Endothelial cell of umbilical vein (primary cell): Measurements from ENCODE around the gene ADAT3. TPM values are rescaled to one million over a fixed set of nuclear protein-coding genes. Genes with fewer than 3 reads are reported as not detected.

Experiments used
- BruUV-seq: library from RNA; stranded (reverse); fragments of 400-500 nt; replicated peaks from 2 replicates; lab custom pipeline; 2021; lab: Mats Ljungman, UMichigan
- CTCF ChIA-PET: fragments of 300-600, 350-600 bp; sonication (Branson Sonifier 250); formaldehyde crosslinking; loops from one replicate; lab custom pipeline; 2021; ENCODE audit warnings: antibody characterized with exemption, inconsistent platforms; lab: Charles Lee
- POLR2A ChIA-PET: fragments of 300-600, 350-600 bp; sonication (Branson Sonifier 250); formaldehyde crosslinking; loops from one replicate; lab custom pipeline; 2021; ENCODE audit warnings: antibody characterized with exemption, inconsistent platforms; lab: Charles Lee
- DNase-seq: peaks from one replicate; pipeline ENCODE4 v3.0.0-alpha.2; 2011; ENCODE audit warnings: low read depth, low spot score
- FAIRE-seq: peaks from 2 replicates; lab custom pipeline; 2011; peaks lifted over from hg19 to GRCh38; lab: Jason Lieb, UNC
- H2AFZ ChIP-seq: 2 replicates; pipeline ENCODE4 v1.6.0; 2012; ENCODE audit warnings: low read depth, low read length, control low read depth, inconsistent platforms
- H3K27ac ChIP-seq: 2 replicates; pipeline ENCODE4 v1.5.1; 2011; ENCODE audit warnings: low read depth, mild to moderate bottlenecking, control low read depth, low read length, moderate library complexity; ENCODE audit not compliant: insufficient read depth
- H3K27me3 ChIP-seq, 2 experiments: 2 replicates each; pipeline versions ENCODE4 v1.6.0 to v1.6.1; 2011; ENCODE audit warnings: low read length in 2 of 2, mixed read lengths in 1 of 2; ENCODE audit not compliant: control insufficient read depth in 2 of 2, insufficient read depth in 2 of 2
- H3K36me3 ChIP-seq, 2 experiments: 2 replicates in 1 of 2; 3 replicates in 1 of 2; pipeline ENCODE4 v1.5.1; 2011; ENCODE audit warnings: low read length in 2 of 2, mild to moderate bottlenecking in 1 of 2, moderate library complexity in 1 of 2; ENCODE audit not compliant: control insufficient read depth in 2 of 2, insufficient read depth in 2 of 2; ENCODE audit errors: extremely low read depth in 1 of 2
- H3K4me1 ChIP-seq: 3 replicates; pipeline ENCODE4 v1.5.1; 2011; ENCODE audit warnings: mild to moderate bottlenecking, low read length; ENCODE audit not compliant: control insufficient read depth, insufficient read depth; ENCODE audit errors: extremely low read depth
- H3K4me2 ChIP-seq: 2 replicates; pipeline ENCODE4 v1.6.1; 2011; ENCODE audit warnings: low read length, control low read depth, mixed read lengths; ENCODE audit not compliant: insufficient read depth
- H3K4me3 ChIP-seq, 3 experiments: fragments of 200-600 bp in 1 of 3; sonication (generic), shearing (Covaris generic) in 1 of 3; replicated peaks in 1 of 3; 2 replicates each; pipeline ENCODE4 v1.5.1; 2011 to 2016; ENCODE audit warnings: control low read depth in 3 of 3, low read length in 3 of 3, mild to moderate bottlenecking in 2 of 3, inconsistent platforms in 1 of 3, low read depth in 1 of 3, moderate library complexity in 1 of 3; ENCODE audit not compliant: insufficient read depth in 1 of 3
- H3K79me2 ChIP-seq: 2 replicates; pipeline ENCODE4 v1.6.0; 2012; ENCODE audit warnings: low read length, inconsistent platforms; ENCODE audit not compliant: control insufficient read depth, insufficient read depth
- H3K9ac ChIP-seq: replicated peaks from 2 replicates; pipeline ENCODE3; 2011; ENCODE audit warnings: low read length, control low read depth; ENCODE audit not compliant: insufficient read depth; ENCODE audit errors: extremely low read depth
- H3K9me1 ChIP-seq: replicated peaks from 3 replicates; pipeline ENCODE4 v1.6.0; 2011; ENCODE audit warnings: mild to moderate bottlenecking, low read length; ENCODE audit not compliant: control insufficient read depth, insufficient read depth; ENCODE audit errors: extremely low read depth
- H3K9me3 ChIP-seq: replicated peaks from 2 replicates; pipeline ENCODE4 v1.5.1; 2012; ENCODE audit warnings: low read length, inconsistent platforms; ENCODE audit not compliant: control insufficient read depth, insufficient read depth
- H4K20me1 ChIP-seq: replicated peaks from 2 replicates; pipeline ENCODE3; 2011; ENCODE audit warnings: mild to moderate bottlenecking, low read length; ENCODE audit not compliant: control insufficient read depth, insufficient read depth; ENCODE audit errors: extremely low read depth
- CTCF ChIP-seq, 2 donors: IDR thresholded peaks; 1 replicate in 1 of 2; 2 replicates in 1 of 2; pipeline ENCODE4 v1.5.1; 2011; ENCODE audit warnings: low read length in 2 of 2, mild to moderate bottlenecking in 2 of 2, moderate library complexity in 2 of 2, control low read depth in 1 of 2, inconsistent platforms in 1 of 2, low read depth in 1 of 2; ENCODE audit not compliant: insufficient read depth in 1 of 2; ENCODE audit errors: extremely low read depth in 1 of 2
- EZH2 ChIP-seq: IDR thresholded peaks from 2 replicates; pipeline ENCODE4 v1.6.1; 2012; ENCODE audit warnings: borderline replicate concordance, low read depth, mild to moderate bottlenecking, moderate library complexity, low read length, inconsistent platforms; ENCODE audit not compliant: severe bottlenecking
- FOS ChIP-seq: IDR thresholded peaks from 2 replicates; pipeline ENCODE4 v1.6.1; 2011; ENCODE audit warnings: mild to moderate bottlenecking, low read length, moderate library complexity, borderline replicate concordance; ENCODE audit not compliant: insufficient read depth
- GATA2 ChIP-seq: IDR thresholded peaks from 2 replicates; pipeline ENCODE4 v1.7.0; 2011; ENCODE audit warnings: low read depth, mild to moderate bottlenecking, moderate library complexity, mixed read lengths, low read length; ENCODE audit not compliant: insufficient read length, insufficient read depth
- JUN ChIP-seq: IDR thresholded peaks from 2 replicates; pipeline ENCODE4 v1.6.1; 2011; ENCODE audit warnings: borderline replicate concordance, low read depth; ENCODE audit not compliant: insufficient read length, insufficient read depth
- MAX ChIP-seq: IDR thresholded peaks from 2 replicates; pipeline ENCODE4 v1.6.1; 2011; ENCODE audit not compliant: insufficient read depth, insufficient read length
- MYC ChIP-seq: IDR thresholded peaks from one replicate; pipeline ENCODE4 v1.6.1; 2011; ENCODE audit warnings: mild to moderate bottlenecking, low read depth, low read length
- POLR2A ChIP-seq: IDR thresholded peaks from 2 replicates; pipeline ENCODE4 v1.6.1; 2012; ENCODE audit warnings: low read depth, mild to moderate bottlenecking, control low read depth, low read length
- POLR2AphosphoS5 ChIP-seq: IDR thresholded peaks from 2 replicates; pipeline ENCODE4 v1.6.1; 2012; ENCODE audit warnings: low read depth, mild to moderate bottlenecking, control low read depth, low read length, moderate library complexity; ENCODE audit not compliant: insufficient read depth
- dilution Hi-C: fragments of 300-500 bp; cut with MboI; formaldehyde crosslinking; loops from one replicate; pipeline ENCODE4 v1.15.0; 2019; ENCODE audit warnings: low sequenced_read_pairs; ENCODE audit not compliant: extremely low pct_ligation_motif_present
- intact Hi-C: fragments of 100-400 bp; cut with micrococcal nuclease; formaldehyde crosslinking; loops from one replicate; pipeline ENCODE4 v1.10.0; 2022
- polyA plus RNA-seq, 4 experiments: library from polyadenylated mRNA; depleted of rRNA in 3 of 4; stranded (reverse) in 3 of 4; unstranded in 1 of 4; fragments of >200 nt; gene quantifications; 2 replicates each; pipeline versions ENCODE4 v1.2.1 to v1.2.3, GENCODE V29; 2011 to 2012; ENCODE audit warnings: missing spikeins in 1 of 4
- total RNA-seq: library from RNA; stranded (reverse); gene quantifications from 2 replicates; pipeline ENCODE4 v1.2.3, GENCODE V29; 2021

ADAT3 gene
- total and polyA plus RNA-seq, 2 donors (not counting 3 experiments of a cell fraction or from before 2014, with no cell fraction given): 5.7 to 11.7 TPM

GRCh38 chr19:1888385-1888784 lies 16.8 kb upstream of the ADAT3 start:
- intact Hi-C loops: no loop called here
- FAIRE-seq: no peak
- H3K9ac ChIP-seq: no peak overlapping the region

GRCh38 chr19:1889907-1890306 lies 15.3 kb upstream of the ADAT3 start:
- CTCF ChIA-PET: no interaction called here
- intact Hi-C loops: no loop called here

More at GRCh38 chr19:1888385-1888784, 16.8 kb upstream of the ADAT3 start:
- peaks cover 17% of the 10 kb centered on the region for H3K79me2 ChIP-seq
- no peak overlapping the region for H3K4me3 ChIP-seq
- no peaks in the 10 kb centered on the region for H3K9me3 ChIP-seq
- no peak for DNase-seq
- H2AFZ ChIP-seq: no peak overlapping the region
- ChIA-PET POLR2A (no interaction called here), CTCF (interaction anchor here (0.9 kb wide), 1 partner anchor 22 kb away, joined by 3 read pairs; no protein-coding TSS in a partner anchor)
- H3K4me1 ChIP-seq: peaks cover 12% of the 10 kb centered on the region
- TF ChIP-seq MYC: no peak
- no peaks in the 10 kb centered on the region for H3K9me1 ChIP-seq
- no peaks in the 10 kb centered on the region for H3K27me3 ChIP-seq
- H3K36me3 ChIP-seq: no peaks in the 10 kb centered on the region
- no TSS peak for BruUV-seq
- dilution Hi-C loops: no loop called here
- no peaks in the 10 kb centered on the region for H4K20me1 ChIP-seq
- H3K4me2 ChIP-seq: no peak overlapping the region
- no peak overlapping the region for H3K27ac ChIP-seq

More at GRCh38 chr19:1889907-1890306, 15.3 kb upstream of the ADAT3 start:
- no peak overlapping the region for H3K4me2 ChIP-seq
- H4K20me1 ChIP-seq: no peaks in the 10 kb centered on the region
- H3K27ac ChIP-seq: no peak overlapping the region
- no peak overlapping the region for H2AFZ ChIP-seq
- no peaks in the 10 kb centered on the region for H3K27me3 ChIP-seq
- H3K9ac ChIP-seq: no peak overlapping the region
- no peaks in the 10 kb centered on the region for H3K4me1 ChIP-seq
- peaks cover 2% of the 10 kb centered on the region for H3K79me2 ChIP-seq
- POLR2A ChIA-PET: no interaction called here
- no peaks in the 10 kb centered on the region for H3K9me1 ChIP-seq
- DNase-seq (no peak), FAIRE-seq (no peak)
- dilution Hi-C loops: no loop called here
- no peaks in the 10 kb centered on the region for H3K36me3 ChIP-seq
- H3K4me3 ChIP-seq: no peak overlapping the region
- H3K9me3 ChIP-seq: no peaks in the 10 kb centered on the region
- no TSS peak for BruUV-seq
- no peak for TF ChIP-seq POLR2AphosphoS5
- no peak for TF ChIP-seq FOS
- TF ChIP-seq MYC: no peak
- no peak for TF ChIP-seq MAX
- no peak for TF ChIP-seq POLR2A
- no peak for TF ChIP-seq EZH2
- no peak for TF ChIP-seq GATA2
- TF ChIP-seq CTCF (IDR thresholded peaks at IDR 0.05; ENCODE audit: extremely low read depth in 1 of 2, insufficient read depth in 1 of 2, low read depth in 1 of 2, low read length in 2 of 2): no peak
- TF ChIP-seq JUN: no peak
